ENCODE measurements around the gene TMEM72.
A peak's percentile ranks its signal among the peaks of the same experiment; 100 is the strongest.

The TMEM72 gene

GRCh38 chr10:44968091-44968490, 57.0 kb downstream of the TMEM72 start:
- DNase-seq (ENCODE audit: low read depth in 2 of 2) = no peak

GRCh38 chr10:44968500-44969400, 57.6 kb downstream of the TMEM72 start:
- DNase-seq (ENCODE audit: low read depth in 2 of 2) = no peak

- no peak for DNase-seq (ENCODE audit: low read depth in 2 of 2)
These were observed 58.7 kb downstream of the TMEM72 start for GRCh38 chr10:44969854-44970253.

- no peak for DNase-seq (ENCODE audit: low read depth in 2 of 2)
These were observed 59.8 kb downstream of the TMEM72 start for GRCh38 chr10:44970812-44971395.

DNA sequence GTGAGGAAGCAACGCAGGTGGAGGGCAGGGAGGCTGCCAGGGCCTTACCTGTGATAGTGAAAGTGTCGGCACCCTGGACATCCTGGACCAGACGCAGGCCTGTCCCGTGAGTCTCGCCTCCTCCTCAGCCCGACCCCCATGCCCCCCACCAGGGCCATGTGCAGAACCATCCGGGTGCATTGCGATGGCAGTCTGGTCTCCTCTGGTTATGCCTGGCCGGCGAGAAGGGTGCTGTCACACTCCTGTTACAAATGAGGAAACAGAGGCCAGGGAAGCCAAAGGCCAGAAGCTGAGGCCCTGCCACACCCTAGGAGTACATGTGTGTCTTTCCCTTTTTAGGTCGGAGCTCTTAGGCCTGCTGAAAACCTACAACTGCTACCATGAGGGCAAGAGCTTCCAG, 60.3 kb downstream of the TMEM72 start:
- DNase-seq (ENCODE audit: low read depth in 2 of 2) = no peak

DNA sequence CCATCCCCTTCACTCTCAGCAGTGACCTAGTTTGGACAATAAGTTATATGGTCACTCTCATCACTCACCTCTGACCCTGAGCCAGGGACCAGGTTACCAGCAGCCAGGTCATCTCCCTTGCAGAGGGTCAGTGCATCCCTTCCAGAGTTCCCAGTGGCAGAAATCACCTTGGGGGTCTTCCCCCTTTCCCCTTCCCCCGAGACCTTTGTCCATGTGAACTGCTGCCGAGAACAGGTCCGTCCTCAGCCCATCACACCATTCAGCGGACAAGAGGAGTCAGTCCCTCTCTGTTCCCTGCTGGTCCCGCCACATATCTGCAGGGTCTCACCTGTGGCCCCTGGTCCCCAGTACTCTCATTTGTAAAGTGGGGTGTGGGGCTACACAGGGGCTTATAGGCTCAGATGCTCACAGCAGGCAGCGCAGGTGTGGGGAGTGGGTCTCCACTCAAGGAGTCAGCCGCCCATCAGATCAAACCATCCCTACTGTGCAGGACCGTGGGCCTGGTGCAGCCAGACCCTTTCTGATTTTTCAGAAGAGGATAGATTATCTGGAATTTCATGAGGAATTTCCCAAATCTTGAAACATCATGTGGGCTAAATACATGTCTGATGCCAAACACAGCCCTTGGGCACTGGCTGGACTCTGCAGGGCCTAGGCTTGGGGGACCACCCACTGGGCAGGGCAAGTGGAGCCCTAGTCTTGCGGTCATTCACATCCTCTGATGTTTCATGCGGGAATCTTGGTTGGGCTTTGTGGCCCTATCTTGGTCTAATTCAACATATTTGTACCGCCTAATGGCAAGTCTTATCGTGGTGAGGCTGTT, 61.0 kb downstream of the TMEM72 start:
- no peak for DNase-seq (ENCODE audit: low read depth in 2 of 2)

DNA sequence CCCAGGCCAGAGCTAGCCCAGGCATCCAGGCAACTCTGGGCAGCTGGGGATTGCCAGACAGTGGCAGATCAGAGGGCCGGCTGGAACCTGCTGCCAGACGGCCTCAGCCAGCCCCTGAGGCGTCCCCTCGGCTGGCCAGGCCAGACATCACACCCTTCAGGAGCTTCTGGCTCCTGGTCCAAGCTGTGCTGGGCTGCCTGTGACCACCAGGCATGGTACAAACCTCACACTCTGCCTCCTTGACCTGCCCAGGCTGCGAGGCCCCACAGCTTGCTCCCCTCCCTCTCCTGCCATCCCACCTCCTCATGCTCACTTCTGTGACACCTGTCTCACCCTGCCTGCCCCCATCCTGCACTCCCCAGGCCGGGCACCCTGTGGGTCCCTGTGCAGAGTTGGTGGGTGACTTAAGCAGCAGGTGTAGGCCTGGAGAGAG, 61.8 kb downstream of the TMEM72 start:
- no peak for DNase-seq (ENCODE audit: low read depth in 2 of 2)

GRCh38 chr10:44973323-44974081, 62.4 kb downstream of the TMEM72 start:
- DNase-seq (ENCODE audit: low read depth in 2 of 2) = no peak

DNA sequence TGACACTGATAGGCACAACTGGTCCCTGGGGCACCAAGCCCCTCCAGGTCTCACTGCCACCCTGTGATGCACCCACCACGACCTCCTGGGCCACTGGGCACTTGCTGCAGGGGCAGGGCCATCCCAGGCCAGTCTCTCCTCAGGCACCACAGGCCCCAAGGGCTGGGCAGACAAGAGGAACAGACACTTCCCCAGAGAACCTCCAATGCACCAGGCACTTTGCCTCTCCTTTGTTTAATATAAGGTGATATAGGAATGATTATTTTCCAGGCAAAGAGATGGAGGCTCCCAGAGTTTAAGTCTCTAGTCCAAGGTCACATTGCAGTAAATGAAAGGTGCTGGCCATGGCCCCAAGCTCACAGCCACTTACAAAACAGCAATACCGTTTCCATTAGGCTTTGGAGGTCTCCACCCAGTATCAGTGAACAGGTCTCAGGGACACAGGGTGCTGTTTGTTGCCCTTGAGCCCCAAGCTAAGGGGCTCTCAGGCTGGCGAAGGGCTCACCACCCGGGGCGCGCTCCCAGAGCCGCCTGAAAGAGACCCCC, 63.0 kb downstream of the TMEM72 start:
- DNase-seq (ENCODE audit: low read depth in 2 of 2) = no peak

DNA sequence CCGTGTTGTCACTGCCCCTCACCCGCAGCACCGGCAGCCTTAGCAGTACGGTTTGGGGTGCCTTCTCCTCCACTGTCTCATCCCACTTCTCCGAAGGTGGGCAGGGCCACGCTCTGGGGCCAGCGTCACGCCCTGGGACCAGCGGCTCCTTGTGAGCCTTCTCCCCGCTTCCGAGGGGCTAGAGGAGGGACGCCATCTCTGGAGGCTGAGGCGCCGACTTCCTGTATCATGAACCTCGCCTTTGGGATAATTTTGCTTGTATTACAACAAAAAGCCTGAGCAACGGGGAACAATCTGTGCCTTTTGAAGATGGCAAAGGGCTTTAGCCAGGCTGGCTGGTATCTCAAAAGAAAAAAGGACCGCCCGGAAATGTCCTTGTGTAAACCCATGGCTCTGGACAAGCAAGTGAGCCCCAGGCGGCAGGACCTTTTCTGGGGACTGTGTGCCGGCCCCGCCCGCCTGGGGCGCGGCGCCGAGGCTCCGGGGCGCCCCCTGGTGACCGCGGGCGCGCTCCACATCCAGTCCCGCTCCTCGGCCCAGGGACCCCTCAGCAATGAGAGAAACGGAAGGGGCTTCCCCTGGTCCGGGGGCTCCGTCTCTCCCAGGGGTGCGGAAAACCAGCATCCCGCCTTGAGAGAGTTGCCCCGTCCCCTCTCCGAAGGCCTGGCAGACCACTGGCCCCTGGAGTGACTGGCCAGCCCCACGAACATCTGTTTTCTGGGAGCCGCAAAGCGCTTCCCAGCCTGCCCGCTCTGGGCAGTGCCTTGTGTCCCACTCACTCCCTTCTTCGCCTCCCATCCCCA, 63.7 kb downstream of the TMEM72 start:
- DNase-seq (ENCODE audit: low read depth in 2 of 2) = no peak

DNA sequence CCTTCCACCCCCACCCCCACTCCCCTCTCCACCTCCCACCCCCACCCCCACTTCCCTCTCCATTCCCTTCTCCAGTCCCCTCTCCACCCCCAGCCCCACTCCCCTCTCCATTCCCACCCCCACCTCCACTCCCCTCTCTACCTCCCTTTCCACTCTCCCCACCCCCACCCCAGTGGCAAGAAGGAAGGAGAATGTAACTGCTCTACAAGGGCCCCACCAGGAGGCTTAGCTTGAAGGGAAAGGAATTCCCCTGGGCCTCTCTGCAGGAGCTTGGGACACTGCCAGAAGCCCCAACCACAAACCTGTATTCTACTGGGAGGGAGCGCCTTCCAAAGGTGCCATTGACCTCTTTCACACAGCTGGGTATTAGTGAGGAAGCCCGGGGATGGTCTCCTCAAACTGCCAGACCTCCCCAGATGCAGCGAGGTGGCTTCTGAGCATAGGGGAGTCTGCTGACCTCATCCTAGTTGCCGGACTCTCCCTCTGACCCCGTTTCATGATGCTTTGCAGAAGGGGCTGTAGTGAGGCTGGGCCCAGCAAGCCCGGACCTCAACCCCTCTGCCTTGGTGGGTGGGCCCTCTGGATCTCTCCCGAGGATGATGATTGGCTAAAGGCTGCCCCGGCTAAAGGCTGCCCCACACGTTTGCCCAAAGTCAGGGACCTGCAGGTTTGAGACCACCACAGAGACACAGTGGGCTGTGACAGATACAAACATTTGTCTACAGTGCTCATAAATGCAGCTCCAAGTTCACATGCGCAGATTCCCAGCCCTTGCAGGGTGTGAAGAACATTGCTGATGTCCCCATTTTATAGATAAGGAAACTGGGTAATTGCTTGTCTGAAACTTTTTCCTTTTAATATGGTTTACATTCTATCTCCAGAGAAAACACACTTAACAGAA, 64.5 kb downstream of the TMEM72 start:
- no peak for DNase-seq (ENCODE audit: low read depth in 2 of 2)

DNA sequence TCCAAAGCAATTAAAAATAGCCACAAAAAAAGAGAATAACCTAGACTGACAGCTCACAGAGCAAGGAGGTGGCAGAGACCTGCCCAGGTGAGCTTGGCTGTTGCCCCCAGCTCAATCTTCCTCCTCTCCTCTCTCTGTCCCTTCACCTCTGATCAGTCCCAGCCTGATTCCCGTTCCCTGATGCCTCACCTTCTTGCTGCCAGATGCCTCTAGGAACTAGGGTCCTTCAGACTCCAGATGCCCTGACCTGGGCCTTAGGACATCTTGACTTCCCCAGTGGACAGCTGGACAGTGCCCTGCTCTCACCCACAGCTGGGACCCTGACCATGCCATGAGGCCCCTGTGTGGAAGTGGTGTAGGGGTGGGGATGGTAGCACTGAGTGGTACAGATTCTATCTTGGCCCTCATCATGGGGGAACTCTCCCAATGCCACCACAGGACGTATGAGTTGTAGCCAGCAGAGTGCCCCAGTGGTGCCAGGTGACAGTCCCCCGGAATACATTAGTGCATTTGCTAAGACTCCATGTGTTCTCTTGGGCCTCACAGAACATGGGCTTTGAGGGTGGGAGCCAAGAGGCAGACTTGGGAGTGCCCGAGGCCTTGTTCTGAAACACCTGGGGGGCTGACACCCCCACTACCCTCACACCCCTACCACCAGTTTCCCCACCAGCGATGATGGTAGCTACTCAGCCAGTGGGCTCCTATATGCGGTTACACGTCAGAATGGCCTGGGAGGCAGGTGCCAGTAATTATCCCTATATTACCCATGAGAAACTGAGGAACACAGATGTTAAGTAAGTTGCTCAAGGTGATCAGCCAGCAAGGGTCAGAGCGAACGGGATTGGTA, 65.4 kb downstream of the TMEM72 start:
- no peak for DNase-seq (ENCODE audit: low read depth in 2 of 2)

DNA sequence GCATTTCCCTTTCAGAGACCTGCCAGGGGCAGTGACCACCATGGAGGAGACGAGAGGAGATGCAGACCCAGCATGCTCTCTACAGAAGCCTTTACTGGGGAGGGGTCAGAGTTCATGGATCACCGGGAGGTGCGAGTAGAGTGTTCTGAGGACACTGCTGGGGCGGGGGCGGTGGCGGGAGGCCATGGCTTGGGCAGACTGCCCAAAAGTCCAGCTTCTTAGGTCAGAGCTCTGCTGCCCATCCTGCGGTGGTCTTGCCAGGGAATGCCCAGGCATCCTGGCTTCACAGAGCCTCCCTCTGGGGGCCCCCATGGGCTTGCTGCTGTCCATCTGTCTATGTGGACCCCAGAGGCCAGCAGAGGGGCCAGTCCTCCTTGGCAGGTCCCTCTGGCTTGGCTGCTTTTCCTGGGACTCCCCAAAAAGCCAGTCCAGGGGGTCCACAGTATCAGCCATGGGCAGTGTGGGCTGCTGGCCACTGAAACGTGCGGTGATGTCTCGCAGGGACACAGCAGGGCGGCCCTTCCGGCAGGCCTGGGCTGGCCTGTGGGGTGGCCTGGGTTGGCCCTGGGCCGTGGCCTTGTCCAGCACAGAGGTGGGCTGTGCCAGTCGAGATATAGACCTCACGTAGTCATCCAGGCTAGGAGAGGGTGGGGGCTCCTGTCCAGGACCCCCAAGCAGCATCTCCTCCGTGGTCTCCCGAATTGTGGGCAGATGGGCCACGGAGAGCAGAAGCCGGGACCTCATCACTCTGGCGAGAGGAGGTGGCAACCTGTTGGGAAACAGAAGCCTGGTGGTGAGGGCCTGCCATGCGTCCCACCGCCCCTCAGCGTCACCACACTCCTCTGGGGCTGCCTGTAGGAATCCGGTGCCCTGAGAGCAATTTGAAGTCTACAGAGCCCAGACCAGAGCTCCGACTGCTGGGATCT, 66.4 kb downstream of the TMEM72 start:
- DNase-seq (ENCODE audit: low read depth in 2 of 2) = no peak

GRCh38 chr10:44978213-44978569, 67.1 kb downstream of the TMEM72 start:
- no peak for DNase-seq (ENCODE audit: low read depth in 2 of 2)

- DNase-seq (ENCODE audit: low read depth in 2 of 2) = peak; percentile 82 to 85
These were observed 67.6 kb downstream of the TMEM72 start, which contains the start of gene DEPP1 for GRCh38 chr10:44978570-44979280. Gene DEPP1 (minus strand): TSS chr10:44978809. CDS start chr10:44978030, 779 bp downstream.

- DNase-seq (ENCODE audit: low read depth in 2 of 2) = no peak
These were observed 68.4 kb downstream of the TMEM72 start for GRCh38 chr10:44979281-44980191.
